ENCODE measurements around the gene ZNF25.
A peak's percentile ranks its signal among the peaks of the same experiment; 100 is the strongest.
"Not testable (repeated sequence)": the region's sequence is repeated elsewhere in the genome, so short reads cannot be mapped to it uniquely, and the experiment has no call there.

Gene ZNF25

DNA sequence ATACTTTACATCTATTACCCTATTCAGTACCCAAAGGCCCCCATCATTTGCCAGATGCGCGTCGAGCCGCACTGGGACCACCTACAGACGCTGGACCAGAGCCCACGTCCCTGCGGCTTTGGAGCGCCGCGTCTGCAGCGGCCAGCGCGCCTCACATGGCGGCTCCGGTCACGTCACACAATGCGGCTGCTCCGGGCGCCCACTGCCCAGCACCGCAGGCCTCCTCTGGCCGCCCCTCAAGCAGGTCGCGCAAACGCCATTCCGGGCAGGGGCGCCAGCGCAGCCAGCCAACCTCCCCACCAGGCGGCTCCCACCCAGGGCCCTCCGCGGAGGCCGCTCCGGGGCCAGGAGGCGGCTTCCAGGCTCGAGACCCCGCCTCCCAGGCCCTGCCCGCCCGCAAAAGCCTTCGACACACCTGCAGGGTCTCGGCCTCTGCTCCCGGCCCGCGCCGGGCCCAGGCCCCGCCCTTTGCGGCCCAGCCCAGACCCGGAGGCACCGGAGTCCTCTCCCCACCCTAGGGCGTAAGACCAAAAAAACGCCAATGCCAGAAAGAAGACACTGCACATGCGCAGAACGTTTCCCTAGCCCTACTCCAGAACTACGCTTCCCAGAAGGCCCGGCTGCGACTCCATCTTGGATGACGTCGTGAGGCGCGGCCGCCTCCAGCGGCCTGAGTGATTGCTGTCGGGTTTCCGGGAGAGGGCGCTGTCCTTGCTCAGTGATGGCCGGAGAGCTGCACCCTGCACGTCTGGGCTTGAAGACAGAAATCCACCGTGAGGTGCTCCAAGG, at the start of gene ZNF25:
TSS of gene ZNF25 (minus strand) at position 557 of the 789 bp plus-strand sequence. CDS start 4,925 bp downstream, outside the sequence.
- peak; percentile 94 for DNase-seq (ENCODE audit: low read depth, low spot score)

DNA sequence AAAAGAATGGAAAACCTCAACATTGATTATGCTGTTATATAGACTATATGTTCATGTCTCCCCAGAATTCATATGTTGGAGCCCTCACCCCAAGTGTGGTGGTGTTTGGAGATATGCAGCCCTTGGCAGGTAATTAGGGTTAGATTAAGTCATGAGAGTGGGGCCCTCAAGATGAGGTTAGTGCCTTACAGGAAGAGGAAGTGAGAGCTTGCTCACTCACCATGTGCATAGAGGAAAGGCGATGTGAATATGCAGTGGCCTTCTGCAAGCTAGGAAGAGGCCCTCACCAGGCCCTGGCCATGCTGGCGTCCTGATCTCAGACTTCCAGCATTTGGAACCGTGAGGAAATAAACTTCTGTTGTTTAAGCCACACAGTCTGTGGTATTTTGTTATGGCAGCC, 48.8 kb upstream of the ZNF25 start:
- no peak for DNase-seq (ENCODE audit: low read depth, low spot score)

GRCh38 chr10:38019124-38019523, 42.7 kb upstream of the ZNF25 start:
- not testable (repeated sequence) for DNase-seq (ENCODE audit: low read depth, low spot score)

- no peak for DNase-seq (ENCODE audit: low read depth, low spot score)
Observed at GRCh38 chr10:38016354-38016753, 39.9 kb upstream of the ZNF25 start.

DNA sequence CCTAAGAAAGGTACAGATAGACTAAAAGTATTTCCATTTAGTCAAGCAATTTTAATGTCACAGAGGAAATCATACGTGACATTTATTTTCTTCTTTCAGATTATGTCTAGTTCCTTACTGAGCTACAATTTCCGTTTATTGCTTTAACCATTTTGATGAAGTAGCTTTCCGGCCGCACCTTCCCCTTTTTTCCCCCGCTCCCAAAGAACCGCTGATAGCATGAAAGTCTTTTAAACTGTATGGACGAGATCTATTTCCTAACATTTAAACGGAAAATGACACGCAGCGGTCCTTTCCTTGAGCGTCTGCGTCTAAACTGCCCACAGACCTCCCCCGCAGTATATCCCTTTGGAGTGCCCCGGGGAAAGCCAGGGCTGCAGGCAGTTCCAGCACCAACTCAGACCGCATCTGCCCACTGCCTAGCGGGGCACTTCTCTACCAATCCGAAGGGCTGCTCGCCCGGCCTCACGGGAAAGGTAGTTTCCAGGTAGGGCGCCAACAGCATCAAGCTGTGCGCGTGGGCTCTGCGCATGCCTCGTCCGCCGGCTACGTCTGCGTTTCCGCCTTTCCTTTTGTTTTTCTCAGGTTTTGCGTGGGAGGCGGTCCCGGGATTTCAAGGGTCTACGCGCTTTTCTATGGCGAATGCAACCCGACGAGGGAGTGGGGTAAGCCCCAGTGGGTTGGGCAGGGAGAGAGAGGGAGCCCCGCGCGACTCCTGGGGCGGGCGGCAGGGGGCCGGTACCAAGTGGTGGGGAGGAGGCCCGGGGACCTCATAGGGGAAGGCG, 33.9 kb upstream of the ZNF25 start, which contains the start of gene ZNF33A:
TSS of gene ZNF33A (plus strand) at position 557 of the 785 bp plus-strand sequence. CDS start 1,667 bp downstream, outside the sequence.
- DNase-seq (ENCODE audit: low read depth, low spot score): peak; percentile 83

- no peak for DNase-seq (ENCODE audit: low read depth, low spot score)
Observed at GRCh38 chr10:38007991-38008390, 31.5 kb upstream of the ZNF25 start.

DNA sequence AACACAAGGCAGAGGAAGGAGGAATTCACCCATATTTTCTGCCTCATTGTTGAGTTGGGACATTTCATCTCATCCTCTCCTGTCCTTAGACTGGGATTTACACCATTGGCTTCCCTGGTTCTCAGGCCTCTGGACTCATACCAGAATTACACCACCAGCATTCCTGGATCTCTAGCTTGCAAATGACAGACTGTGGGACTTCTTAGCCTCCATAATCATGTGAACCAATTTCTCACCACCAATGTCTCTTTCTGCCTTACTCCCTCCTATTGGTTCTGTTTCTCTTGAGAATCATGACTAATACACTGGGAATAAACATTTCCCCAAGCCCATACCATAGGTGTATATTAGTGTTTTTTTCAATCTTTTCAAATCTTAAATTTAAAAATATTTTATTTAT, 31.1 kb upstream of the ZNF25 start:
- DNase-seq (ENCODE audit: low read depth, low spot score): no peak

DNA sequence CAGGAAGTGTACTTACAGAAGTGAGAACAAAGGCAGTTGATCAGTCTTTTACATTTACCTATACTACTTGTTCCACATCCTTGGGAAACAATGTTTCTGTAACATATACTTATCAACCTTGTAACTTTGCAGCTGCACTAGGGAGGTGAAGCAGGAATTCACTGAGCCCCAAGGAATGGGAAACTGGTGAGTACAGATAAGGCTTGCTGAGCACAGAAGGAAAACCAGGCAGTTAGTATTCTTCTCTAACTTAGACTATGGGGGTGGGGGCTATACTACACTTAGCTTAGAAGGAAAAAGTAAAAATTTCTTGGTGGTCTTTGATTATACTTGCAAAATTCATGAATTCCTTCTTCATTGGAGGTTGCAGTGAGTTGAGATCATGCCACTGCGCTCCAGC, 27.1 kb upstream of the ZNF25 start:
- no peak for DNase-seq (ENCODE audit: low read depth, low spot score)

DNA sequence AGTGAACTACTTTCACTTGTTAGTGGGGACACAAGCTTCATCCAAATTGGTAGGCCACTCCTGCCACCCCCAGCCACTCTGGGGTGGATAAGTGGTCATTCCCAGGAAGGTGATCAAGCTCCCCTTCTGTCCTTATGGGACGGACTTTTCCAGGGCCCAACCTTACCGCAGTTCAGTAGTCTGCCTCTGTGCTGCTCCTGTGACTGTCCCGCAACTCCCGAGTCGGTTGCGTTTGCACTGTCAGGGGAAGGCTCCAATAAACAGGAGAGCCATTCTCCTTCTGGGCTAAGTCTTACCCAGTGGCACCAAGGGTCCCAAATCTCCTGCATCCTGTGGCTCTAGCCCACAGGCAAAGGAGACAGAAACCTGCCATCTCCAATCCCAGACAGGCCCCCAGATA, 26.6 kb upstream of the ZNF25 start:
- no peak for DNase-seq (ENCODE audit: low read depth, low spot score)

GRCh38 chr10:38000474-38000873, 24.0 kb upstream of the ZNF25 start:
- DNase-seq (ENCODE audit: low read depth, low spot score): not testable (repeated sequence)

GRCh38 chr10:37998920-37999319, 22.5 kb upstream of the ZNF25 start:
- not testable (repeated sequence) for DNase-seq (ENCODE audit: low read depth, low spot score)

DNA sequence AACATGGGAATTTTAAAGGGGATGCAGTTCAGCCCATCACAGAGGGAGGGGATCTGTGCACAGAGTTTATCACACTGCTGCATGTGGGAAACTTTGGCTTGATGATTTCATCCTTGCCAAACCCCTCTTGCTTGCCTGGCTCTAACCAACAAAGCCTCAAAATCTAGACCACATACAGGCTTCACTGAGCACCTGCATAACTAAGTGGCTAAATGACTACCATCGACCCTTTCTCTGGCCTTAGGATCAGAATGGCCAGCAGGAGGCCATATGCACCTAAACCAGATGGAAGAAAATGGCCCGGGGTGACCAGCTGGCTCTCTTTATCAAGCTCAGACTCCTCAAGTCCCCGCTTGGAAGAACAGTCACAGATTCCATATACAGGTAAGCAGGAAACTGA, 15.6 kb upstream of the ZNF25 start:
- no peak for DNase-seq (ENCODE audit: low read depth, low spot score)

GRCh38 chr10:37991655-37992054, 15.2 kb upstream of the ZNF25 start:
- DNase-seq (ENCODE audit: low read depth, low spot score): no peak

GRCh38 chr10:37976880-37977203, 395 bp upstream of the ZNF25 start:
- no peak for DNase-seq (ENCODE audit: low read depth, low spot score)

DNA sequence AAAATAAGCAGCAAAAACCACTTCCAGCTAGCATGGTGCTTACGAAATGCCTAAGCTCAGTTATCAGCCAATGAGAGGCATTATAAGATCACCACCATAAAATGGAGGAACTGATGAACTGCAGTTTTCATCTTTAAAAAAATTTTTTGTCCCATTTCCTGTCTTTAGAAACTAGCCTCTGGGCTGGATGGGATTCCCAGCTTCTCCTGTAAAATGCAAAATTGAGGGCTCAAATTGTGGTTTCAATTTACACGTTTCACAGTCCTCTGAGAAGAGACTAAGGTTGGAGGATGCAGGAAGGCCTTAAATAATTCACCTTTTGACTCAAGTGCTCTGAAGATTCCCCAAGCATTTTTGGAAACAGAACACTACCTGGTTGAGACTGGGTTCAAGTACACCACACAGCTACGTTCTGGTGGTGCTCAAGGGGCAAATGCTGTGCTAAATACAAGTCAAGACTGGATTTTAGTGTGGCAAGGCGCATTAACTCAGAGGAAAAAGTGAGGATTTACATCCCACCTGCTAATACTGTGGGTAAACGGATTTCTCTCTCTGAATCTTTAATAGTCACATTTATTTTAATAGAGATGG, 951 bp downstream of the ZNF25 start:
- DNase-seq (ENCODE audit: low read depth, low spot score): no peak

DNA sequence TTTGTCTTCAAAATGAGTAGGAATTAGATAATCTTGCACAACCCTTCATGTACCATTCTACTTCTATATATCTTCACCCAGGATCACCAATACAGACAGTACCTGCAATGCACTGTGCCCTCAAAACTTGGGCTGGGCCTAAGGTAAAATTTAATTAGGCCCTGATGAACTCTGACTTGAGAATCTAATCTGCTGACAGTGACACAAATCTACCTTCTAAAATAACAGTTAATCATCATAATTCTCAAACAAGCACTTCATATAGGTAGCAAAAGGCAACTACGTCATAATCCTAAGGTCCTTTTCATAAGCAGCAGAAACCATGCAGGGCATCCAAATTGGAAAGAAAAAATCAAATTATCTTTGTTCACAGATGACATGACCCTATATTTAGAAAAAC, 4.1 kb downstream of the ZNF25 start:
- DNase-seq (ENCODE audit: low read depth, low spot score): no peak

DNA sequence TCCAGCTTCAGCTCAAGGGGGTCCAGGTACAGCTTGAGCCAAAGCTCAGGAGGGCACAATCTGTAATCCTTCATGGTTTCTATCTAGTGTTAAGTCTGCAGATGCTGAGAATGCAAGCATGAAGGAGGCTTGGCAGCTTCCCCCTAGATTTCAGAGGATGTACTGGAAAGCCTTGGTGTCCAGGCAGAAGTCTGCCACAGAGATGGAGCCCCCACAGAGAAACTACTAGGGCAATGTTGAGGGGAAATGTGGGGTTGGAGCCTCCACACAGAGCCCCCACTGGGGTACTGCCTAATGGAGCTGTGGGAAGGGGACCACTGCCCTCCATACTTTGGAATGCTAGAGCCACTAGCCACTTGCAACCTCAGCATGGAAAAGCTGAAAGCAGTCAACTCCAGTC, 11.4 kb downstream of the ZNF25 start:
- DNase-seq (ENCODE audit: low read depth, low spot score): no peak

DNA sequence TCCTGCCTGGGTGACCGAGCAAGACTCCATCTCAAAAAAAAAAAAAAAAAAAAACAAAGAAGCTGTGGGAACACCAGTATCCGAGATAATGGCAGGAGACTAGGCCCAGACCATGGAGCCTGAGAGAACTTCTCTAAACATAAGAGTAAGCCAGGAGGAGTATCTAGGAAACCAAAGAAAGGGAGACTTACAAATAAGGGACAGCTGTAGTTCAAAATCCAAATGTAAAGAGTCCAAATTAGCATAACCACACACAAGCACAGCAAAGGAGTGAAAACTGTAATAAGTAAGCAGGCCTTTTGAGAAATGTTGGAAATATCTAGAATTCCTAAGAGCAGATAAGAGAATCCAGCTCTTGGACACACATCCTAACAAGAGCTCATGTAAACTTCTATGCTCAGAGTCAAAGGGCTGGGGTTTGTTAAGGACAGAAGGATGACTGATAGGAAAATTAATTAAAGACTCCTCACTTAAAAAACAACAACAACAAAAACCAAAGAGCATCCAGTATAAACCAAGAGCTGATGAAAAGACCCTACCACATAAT, 15.8 kb downstream of the ZNF25 start:
- DNase-seq (ENCODE audit: low read depth, low spot score): no peak

- no peak for DNase-seq (ENCODE audit: low read depth, low spot score)
Observed at GRCh38 chr10:37957841-37958240, 18.6 kb downstream of the ZNF25 start.

DNA sequence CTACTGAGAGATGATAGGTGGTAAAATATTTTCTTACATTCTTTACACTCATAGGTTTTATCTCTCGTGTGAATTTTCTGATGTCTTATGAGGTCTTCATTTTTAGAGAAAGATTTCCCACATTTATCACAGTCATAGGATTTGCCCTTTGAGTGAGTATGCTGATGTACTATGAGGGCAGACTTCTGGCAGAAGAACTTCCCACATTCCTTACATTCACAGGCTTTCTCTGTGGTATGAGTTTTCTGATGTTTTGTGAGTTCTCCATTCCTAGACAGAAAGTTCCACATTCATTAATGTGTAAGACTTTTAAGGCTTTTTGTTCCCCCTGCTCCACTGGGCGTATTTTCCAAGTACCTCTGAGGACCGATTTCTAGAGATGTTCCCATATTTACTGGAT, 23.5 kb downstream of the ZNF25 start:
- DNase-seq (ENCODE audit: low read depth, low spot score): no peak

GRCh38 chr10:37952043-37952755, 24.2 kb downstream of the ZNF25 start:
- DNase-seq (ENCODE audit: low read depth, low spot score): no peak

DNA sequence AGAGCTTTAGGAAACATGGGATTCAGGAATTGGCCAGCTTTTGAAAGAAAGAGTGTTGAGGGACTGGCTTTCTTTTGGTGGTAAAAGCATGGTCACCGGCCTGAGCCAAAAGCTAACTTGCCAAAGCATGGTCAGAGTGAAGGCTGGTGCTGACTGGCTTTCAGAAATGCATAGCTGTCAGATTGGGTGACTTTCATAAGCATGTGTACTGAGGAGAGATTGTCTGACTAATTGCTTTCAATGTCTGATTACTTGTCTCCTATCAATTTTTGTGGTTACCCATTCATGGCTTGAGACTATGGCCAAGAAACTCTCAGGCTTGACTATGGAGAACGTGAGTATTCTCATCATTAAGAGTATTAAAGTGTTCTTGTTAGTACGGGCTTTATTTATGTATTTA, 28.2 kb downstream of the ZNF25 start:
- DNase-seq (ENCODE audit: low read depth, low spot score): no peak
